IMR-90 (cell line): Measurements from ENCODE around the gene TENM4. TPM values are rescaled to one million over a fixed set of nuclear protein-coding genes. Genes with fewer than 3 reads are reported as not detected.

Experiments
- ATAC-seq: fragments of 200-7000 bp; cut with Tn5 transposase; 2 replicates; pipeline ENCODE4 v1.9.1; 2020; ENCODE audit warnings: low read depth, mild to moderate bottlenecking, moderate library complexity
- BruUV-seq: library from RNA; stranded (reverse); fragments of 400-500 nt; replicated peaks from 2 replicates; lab custom pipeline; 2021; lab: Mats Ljungman, UMichigan
- CTCF ChIA-PET: fragments of 300-600 bp; formaldehyde crosslinking; extraction: SDS; loops from one replicate; lab custom pipeline; 2021; ENCODE audit warnings: antibody characterized with exemption; lab: Yijun Ruan, JAX
- POLR2A ChIA-PET: fragments of 300-600 bp; sonication (Branson Sonifier 250); formaldehyde crosslinking; loops from one replicate; lab custom pipeline; 2022; ENCODE audit warnings: antibody characterized with exemption; ENCODE audit not compliant: unreplicated experiment; lab: Charles Lee
- DNase-seq: peaks from one replicate; pipeline ENCODE4 v3.0.0; 2013
- H2AFZ ChIP-seq: replicated peaks from 2 replicates; pipeline ENCODE3; 2013; ENCODE audit warnings: low read length, mild to moderate bottlenecking; ENCODE audit not compliant: poor library complexity
- H2AK5ac ChIP-seq: 2 replicates; pipeline ENCODE4 v1.6.1; 2013; ENCODE audit warnings: low read depth, low read length, inconsistent platforms
- H2AK9ac ChIP-seq: replicated peaks from 2 replicates; pipeline ENCODE3; 2013; ENCODE audit warnings: mild to moderate bottlenecking, low read depth, low read length, moderate library complexity; ENCODE audit not compliant: poor library complexity
- H2BK120ac ChIP-seq: 2 replicates; pipeline ENCODE4 v1.6.1; 2013; ENCODE audit warnings: low read depth, low read length, inconsistent platforms
- H2BK15ac ChIP-seq: 3 replicates; pipeline ENCODE4 v1.6.1; 2013; ENCODE audit warnings: low read depth, low read length, inconsistent platforms
- H2BK20ac ChIP-seq: 2 replicates; pipeline ENCODE4 v1.6.1; 2013; ENCODE audit warnings: low read depth, mild to moderate bottlenecking, inconsistent platforms, low read length, moderate library complexity
- H2BK5ac ChIP-seq: 2 replicates; pipeline ENCODE4 v1.6.1; 2013; ENCODE audit warnings: mild to moderate bottlenecking, low read depth, low read length, inconsistent platforms; ENCODE audit not compliant: poor library complexity, severe bottlenecking
- H3K14ac ChIP-seq: replicated peaks from 2 replicates; pipeline ENCODE4 v1.6.1; 2013; ENCODE audit warnings: low read depth, low read length, inconsistent platforms
- H3K18ac ChIP-seq: 2 replicates; pipeline ENCODE4 v1.6.1; 2013; ENCODE audit warnings: low read depth, low read length, control low read depth
- H3K23ac ChIP-seq: 2 replicates; pipeline ENCODE4 v1.6.1; 2013; ENCODE audit warnings: low read depth, low read length, inconsistent platforms
- H3K27ac ChIP-seq: 2 replicates; pipeline ENCODE4 v1.5.1; 2013; ENCODE audit warnings: mild to moderate bottlenecking, control low read depth, low read length; ENCODE audit not compliant: insufficient read depth
- H3K27me3 ChIP-seq: 2 replicates; pipeline ENCODE4 v1.6.1; 2013; ENCODE audit warnings: low read length; ENCODE audit not compliant: control insufficient read depth, insufficient read depth
- H3K36me3 ChIP-seq: 2 replicates; pipeline ENCODE4 v1.6.1; 2013; ENCODE audit warnings: low read length, mixed read lengths; ENCODE audit not compliant: control insufficient read depth, insufficient read depth
- H3K4ac ChIP-seq: 2 replicates; pipeline ENCODE4 v1.6.1; 2013; ENCODE audit warnings: low read depth, low read length, inconsistent platforms
- H3K4me1 ChIP-seq: 2 replicates; pipeline ENCODE4 v1.6.1; 2013; ENCODE audit warnings: low read length, mixed read lengths; ENCODE audit not compliant: control insufficient read depth, insufficient read depth
- H3K4me2 ChIP-seq: 2 replicates; pipeline ENCODE4 v1.6.1; 2013; ENCODE audit warnings: low read depth, mild to moderate bottlenecking, control low read depth, low read length, moderate library complexity
- H3K4me3 ChIP-seq: 2 replicates; pipeline ENCODE4 v1.5.1; 2013; ENCODE audit warnings: low read depth, mild to moderate bottlenecking, control low read depth, low read length, moderate library complexity; ENCODE audit not compliant: insufficient read depth
- H3K56ac ChIP-seq: 2 replicates; pipeline ENCODE4 v1.6.1; 2013; ENCODE audit warnings: low read length, inconsistent platforms; ENCODE audit not compliant: insufficient read depth; ENCODE audit errors: extremely low read depth
- H3K79me1 ChIP-seq, 2 experiments: 2 replicates each; pipeline ENCODE4 v1.6.1; 2013; ENCODE audit warnings: low read length in 2 of 2, inconsistent platforms in 1 of 2, low read depth in 1 of 2
- H3K9ac ChIP-seq: 2 replicates; pipeline ENCODE4 v1.6.1; 2013; ENCODE audit warnings: low read depth, low read length, control low read depth
- H3K9me1 ChIP-seq: 2 replicates; pipeline ENCODE4 v1.6.1; 2013; ENCODE audit warnings: low read length, inconsistent platforms; ENCODE audit not compliant: insufficient read depth
- H3K9me3 ChIP-seq: 2 replicates; pipeline ENCODE4 v1.6.1; 2013; ENCODE audit warnings: low read length; ENCODE audit not compliant: control insufficient read depth, insufficient read depth
- H4K20me1 ChIP-seq: 2 replicates; pipeline ENCODE4 v1.6.1; 2013; ENCODE audit warnings: low read length, inconsistent platforms; ENCODE audit not compliant: insufficient read depth
- H4K5ac ChIP-seq: 2 replicates; pipeline ENCODE4 v1.6.1; 2013; ENCODE audit warnings: mild to moderate bottlenecking, low read depth, low read length, control low read depth
- H4K8ac ChIP-seq, 2 experiments: 2 replicates each; pipeline ENCODE4 v1.6.1; 2013; ENCODE audit warnings: low read depth in 2 of 2, low read length in 2 of 2, control low read depth in 1 of 2, inconsistent platforms in 1 of 2
- H4K91ac ChIP-seq: 2 replicates; pipeline ENCODE4 v1.6.1; 2013; ENCODE audit warnings: low read depth, low read length, inconsistent platforms; ENCODE audit not compliant: insufficient read depth
- CHD1 ChIP-seq: IDR thresholded peaks from 2 replicates; pipeline ENCODE4 v1.6.1; 2012; ENCODE audit warnings: low read depth, low read length, improper control_type of control experiment
- NFE2L2 ChIP-seq: fragments of 150-350 bp; IDR thresholded peaks from 2 replicates; pipeline ENCODE4 v1.6.1; 2016; ENCODE audit warnings: low read depth, mild to moderate bottlenecking, low read length
- WGBS, 2 experiments: methylation state at CpG; one replicate each; pipeline versions ENCODE4 v1.1.5 to v1.1.7; 2013; ENCODE audit warnings: missing lambda C conversion rate in 2 of 2; ENCODE audit not compliant: insufficient read length in 1 of 2; ENCODE audit errors: extremely low coverage in 2 of 2; 5-methylcytosine and 5-hydroxymethylcytosine counted together
- dilution Hi-C: fragments of 300-500 bp; cut with HindIII; formaldehyde crosslinking; loops from one replicate; pipeline ENCODE4 v1.14.3; 2018; ENCODE audit warnings: low sequenced_read_pairs; ENCODE audit not compliant: unreplicated experiment
- in situ Hi-C: fragments of 300-500 bp; cut with MboI; formaldehyde crosslinking; loops from 3 replicates; pipeline ENCODE4 v1.14.3; 2019; ENCODE audit warnings: low sequenced_read_pairs, inconsistent platforms, mixed read lengths
- intact Hi-C: fragments of 100-400 bp; cut with micrococcal nuclease; formaldehyde crosslinking; loops from 2 replicates; pipeline ENCODE4 v1.10.0; 2022
- polyA plus RNA-seq, 3 experiments: library from polyadenylated mRNA; depleted of rRNA; stranded (reverse); fragments of >200 nt; gene quantifications; 2 replicates each; pipeline ENCODE4 v1.2.3, GENCODE V29; 2012; ENCODE audit warnings: low replicate concordance in 1 of 3
- total RNA-seq: library from RNA; depleted of rRNA; stranded (reverse); fragments of >200 nt; gene quantifications from 2 replicates; pipeline ENCODE4 v1.2.3, GENCODE V29; 2012

TENM4 gene
- total and polyA plus RNA-seq, 2 of the 4 experiments (the other 2 are of a cell fraction): 7.4 to 9.0 TPM

GRCh38 chr11:79035881-79036280, 404.9 kb downstream of the TENM4 start:
- H2BK5ac ChIP-seq: no peak overlapping the region
- WGBS, 2 experiments: no CpG with 5 or more reads among the region's 3 CpGs
- no peak overlapping the region for H2AFZ ChIP-seq
- no peak overlapping the region for H3K4me3 ChIP-seq
- H4K20me1 ChIP-seq: no peaks in the 10 kb centered on the region
- POLR2A ChIA-PET: no interaction called here
- no peak overlapping the region for H4K91ac ChIP-seq
- dilution Hi-C loops (no loop called here), in situ Hi-C loops (no loop called here), intact Hi-C loops (no loop called here)
- no peak overlapping the region for H4K8ac ChIP-seq
- H3K23ac ChIP-seq: no peak overlapping the region
- H3K9me1 ChIP-seq: no peaks in the 10 kb centered on the region
- no peak overlapping the region for H3K4ac ChIP-seq
- H2BK15ac ChIP-seq: no peak overlapping the region
- TF ChIP-seq CHD1 (no peak), NFE2L2 (no peak)
- peaks cover 4% of the 10 kb centered on the region; the same call in 1 of the 2 replicates for H3K27me3 ChIP-seq
- ATAC-seq (no peak), DNase-seq (no peak)
- H3K4me2 ChIP-seq: no peak overlapping the region
- no peak overlapping the region for H4K5ac ChIP-seq
- no peak overlapping the region for H3K56ac ChIP-seq
- no peak overlapping the region for H2BK20ac ChIP-seq
- peaks cover 5% of the 10 kb centered on the region for H3K9me3 ChIP-seq
- no peak overlapping the region for H2AK9ac ChIP-seq
- H3K9ac ChIP-seq: no peak overlapping the region
- no peak overlapping the region for H3K18ac ChIP-seq
- H3K14ac ChIP-seq: no peak overlapping the region
- H3K36me3 ChIP-seq: no peaks in the 10 kb centered on the region; the same call in 1 of the 2 replicates
- peaks cover 2% of the 10 kb centered on the region; the same call in 1 of the 2 replicates for H3K4me1 ChIP-seq
- CTCF ChIA-PET: no interaction called here
- H3K79me1 ChIP-seq: no peaks in the 10 kb centered on the region
- BruUV-seq: no TSS peak
- H3K27ac ChIP-seq: no peak overlapping the region
- H2AK5ac ChIP-seq: no peak overlapping the region
- H2BK120ac ChIP-seq: no peak overlapping the region
